Measurements from ENCODE around the gene SHISA5. TPM values are rescaled to one million over a fixed set of nuclear protein-coding genes. Genes with fewer than 3 reads are reported as not detected.
"Not testable (repeated sequence)": the region's sequence is repeated elsewhere in the genome, so short reads cannot be mapped to it uniquely, and the experiment has no call there.

Gene SHISA5
- total RNA-seq, 2 donors from 2014 or later = 192 to 193 TPM

GRCh38 chr3:48532271-48532976 is 28.4 kb upstream of the SHISA5 start:
- Histone ChIP-seq H3K9me3 (ENCODE audit: control insufficient read depth, low read length) (no peaks in the 10 kb centered on the region), H3K27ac (ENCODE audit: low read depth, low read length) (no peak overlapping the region), H3K4me3 (ENCODE audit: low read length) (no peak overlapping the region), H3K36me3 (ENCODE audit: control insufficient read depth, insufficient read depth, low read length) (no peaks in the 10 kb centered on the region), H3K4me1 (ENCODE audit: control insufficient read depth, insufficient read depth, low read length) (no peaks in the 10 kb centered on the region), H3K9ac (ENCODE audit: extremely low read depth, low read length, poor library complexity, severe bottlenecking) (no peak overlapping the region), H3K27me3 (ENCODE audit: control insufficient read depth, insufficient read depth, low read length, poor library complexity, severe bottlenecking) (no peaks in the 10 kb centered on the region)
- Mint-ChIP-seq H3K27ac (no peak overlapping the region), H3K4me1 (no peaks in the 10 kb centered on the region), H3K36me3 (ENCODE audit: low read depth) (peaks cover 31% of the 10 kb centered on the region), H3K4me3 (no peak overlapping the region), H3K9me3 (no peaks in the 10 kb centered on the region), H3K27me3 (ENCODE audit: insufficient read depth) (no peaks in the 10 kb centered on the region)
- no peak for DNase-seq
- WGBS, 2 experiments (ENCODE audit: insufficient coverage in 1 of 2, insufficient read length in 1 of 2) = 93 to 100% methylated on average over 2 to 3 of the region's 6 CpGs
- TF ChIP-seq CTCF (conservative IDR thresholded peaks at IDR 0.05) = no peak

GRCh38 chr3:48530701-48531100 is 26.7 kb upstream of the SHISA5 start:
- H3K4me3 ChIP-seq (ENCODE audit: low read length); H3K9me3 Mint-ChIP-seq; H3K27me3 Mint-ChIP-seq (ENCODE audit: insufficient read depth); DNase-seq; H3K4me3 Mint-ChIP-seq; H3K9me3 ChIP-seq (ENCODE audit: control insufficient read depth, low read length); H3K27me3 ChIP-seq (ENCODE audit: control insufficient read depth, insufficient read depth, low read length, poor library complexity, severe bottlenecking); H3K36me3 ChIP-seq (ENCODE audit: control insufficient read depth, insufficient read depth, low read length); H3K4me1 Mint-ChIP-seq; H3K27ac Mint-ChIP-seq; H3K27ac ChIP-seq (ENCODE audit: low read depth, low read length); H3K4me1 ChIP-seq (ENCODE audit: control insufficient read depth, insufficient read depth, low read length); H3K9ac ChIP-seq (ENCODE audit: extremely low read depth, low read length, poor library complexity, severe bottlenecking): not testable (repeated sequence)
- WGBS, 2 experiments (ENCODE audit: insufficient coverage in 1 of 2, insufficient read length in 1 of 2) = 90 to 94% methylated on average over 3 to 4 of the region's 4 CpGs
- H3K36me3 Mint-ChIP-seq (ENCODE audit: low read depth) = peaks cover 29% of the 10 kb centered on the region

- no peaks in the 10 kb centered on the region for H3K36me3 ChIP-seq (ENCODE audit: control insufficient read depth, insufficient read depth, low read length)
- DNase-seq = no peak
- H3K4me1 Mint-ChIP-seq = no peaks in the 10 kb centered on the region
- no peaks in the 10 kb centered on the region for H3K27me3 ChIP-seq (ENCODE audit: control insufficient read depth, insufficient read depth, low read length, poor library complexity, severe bottlenecking)
- TF ChIP-seq CTCF (conservative IDR thresholded peaks at IDR 0.05) = no peak
- no peaks in the 10 kb centered on the region for H3K27me3 Mint-ChIP-seq (ENCODE audit: insufficient read depth)
- H3K9me3 Mint-ChIP-seq = no peaks in the 10 kb centered on the region
- no peak overlapping the region for H3K9ac ChIP-seq (ENCODE audit: extremely low read depth, low read length, poor library complexity, severe bottlenecking)
- no peak overlapping the region for H3K27ac Mint-ChIP-seq
- no peaks in the 10 kb centered on the region for H3K9me3 ChIP-seq (ENCODE audit: control insufficient read depth, low read length)
- WGBS, 2 experiments (ENCODE audit: insufficient coverage in 1 of 2, insufficient read length in 1 of 2) = 91 to 100% methylated on average over 1 to 3 of the region's 3 CpGs
- no peak overlapping the region for H3K27ac ChIP-seq (ENCODE audit: low read depth, low read length)
- H3K36me3 Mint-ChIP-seq (ENCODE audit: low read depth) = peaks cover 22% of the 10 kb centered on the region
- no peaks in the 10 kb centered on the region for H3K4me1 ChIP-seq (ENCODE audit: control insufficient read depth, insufficient read depth, low read length)
- no peak overlapping the region for H3K4me3 Mint-ChIP-seq
- H3K4me3 ChIP-seq (ENCODE audit: low read length) = no peak overlapping the region
Measured at GRCh38 chr3:48528754-48529153, 24.8 kb upstream of the SHISA5 start.

- Mint-ChIP-seq H3K4me3 (no peak overlapping the region), H3K9me3 (no peaks in the 10 kb centered on the region), H3K4me1 (no peaks in the 10 kb centered on the region), H3K27me3 (ENCODE audit: insufficient read depth) (no peaks in the 10 kb centered on the region), H3K36me3 (ENCODE audit: low read depth) (peaks cover 19% of the 10 kb centered on the region), H3K27ac (no peak overlapping the region)
- H3K4me3 ChIP-seq (ENCODE audit: low read length) = no peak overlapping the region
- no peaks in the 10 kb centered on the region for H3K27me3 ChIP-seq (ENCODE audit: control insufficient read depth, insufficient read depth, low read length, poor library complexity, severe bottlenecking)
- H3K27ac ChIP-seq (ENCODE audit: low read depth, low read length) = no peak overlapping the region
- no peaks in the 10 kb centered on the region for H3K9me3 ChIP-seq (ENCODE audit: control insufficient read depth, low read length)
- no peak for TF ChIP-seq CTCF (conservative IDR thresholded peaks at IDR 0.05)
- H3K9ac ChIP-seq (ENCODE audit: extremely low read depth, low read length, poor library complexity, severe bottlenecking) = no peak overlapping the region
- H3K4me1 ChIP-seq (ENCODE audit: control insufficient read depth, insufficient read depth, low read length) = no peaks in the 10 kb centered on the region
- H3K36me3 ChIP-seq (ENCODE audit: control insufficient read depth, insufficient read depth, low read length) = no peaks in the 10 kb centered on the region
- WGBS, 2 experiments (ENCODE audit: insufficient coverage in 1 of 2, insufficient read length in 1 of 2) = 95 to 99% methylated on average over 9 of the region's 9 CpGs
- no peak for DNase-seq
Measured at GRCh38 chr3:48528048-48528447, 24.1 kb upstream of the SHISA5 start.

All from endodermal cell (in vitro differentiated cells).